Neural progenitor cell (in vitro differentiated cells): ENCODE data around the gene SHC3. TPM values are rescaled to one million over a fixed set of nuclear protein-coding genes. Genes with fewer than 3 reads are reported as not detected.

Experiments used
- DNase-seq: peaks from one replicate; pipeline ENCODE4 v3.0.0-alpha.2; 2016; ENCODE audit warnings: low spot score
- H2AFZ ChIP-seq: fragments of 200-600 bp; sonication (generic); replicated peaks from 2 replicates; pipeline ENCODE4 v1.6.1; 2016; ENCODE audit warnings: antibody characterized with exemption
- H3F3A ChIP-seq: fragments of 200-600 bp; sonication (generic); 2 replicates; pipeline ENCODE4 v1.6.1; 2016; ENCODE audit warnings: antibody characterized with exemption, low read depth
- H3K27ac ChIP-seq: fragments of 200-600 bp; sonication (generic); 2 replicates; pipeline ENCODE4 v1.5.1; 2016; ENCODE audit warnings: mild to moderate bottlenecking
- H3K27me3 ChIP-seq: fragments of 200-600 bp; sonication (generic); 2 replicates; pipeline ENCODE4 v1.6.1; 2016; ENCODE audit warnings: mild to moderate bottlenecking, moderate library complexity
- H3K36me3 ChIP-seq: fragments of 200-600 bp; sonication (generic); 2 replicates; pipeline ENCODE4 v1.5.1; 2016
- H3K4me1 ChIP-seq: fragments of 200-600 bp; sonication (generic); 2 replicates; pipeline ENCODE4 v1.6.1; 2016; ENCODE audit warnings: mixed run types
- H3K4me2 ChIP-seq: fragments of 200-600 bp; sonication (generic); 2 replicates; pipeline ENCODE4 v1.6.1; 2016
- H3K4me3 ChIP-seq: fragments of 200-600 bp; sonication (generic); 2 replicates; pipeline ENCODE4 v1.5.1; 2016
- H3K79me2 ChIP-seq: fragments of 200-600 bp; sonication (generic); 2 replicates; pipeline ENCODE4 v1.6.1; 2016; ENCODE audit warnings: low read depth
- H3K9ac ChIP-seq: fragments of 200-600 bp; sonication (generic); 2 replicates; pipeline ENCODE4 v1.6.1; 2016
- H3K9me3 ChIP-seq: fragments of 200-600 bp; sonication (generic); 2 replicates; pipeline ENCODE4 v1.5.1; 2016; ENCODE audit warnings: low read depth
- H4K20me1 ChIP-seq: fragments of 200-600 bp; sonication (generic); 2 replicates; pipeline ENCODE4 v1.6.1; 2016; ENCODE audit warnings: low read depth
- H3K27ac Mint-ChIP-seq: 3 replicates; pipeline ENCODE4 v1.8.0; 2021; ENCODE audit warnings: mixed read lengths
- H3K27me3 Mint-ChIP-seq: 2 replicates; pipeline ENCODE4 v1.8.0; 2022; ENCODE audit warnings: low read depth, mild to moderate bottlenecking, inconsistent platforms, moderate library complexity, mixed read lengths; ENCODE audit not compliant: insufficient read depth
- H3K36me3 Mint-ChIP-seq: 3 replicates; pipeline ENCODE4 v1.8.0; 2021; ENCODE audit warnings: mixed read lengths
- H3K4me1 Mint-ChIP-seq: 3 replicates; pipeline ENCODE4 v1.8.0; 2021; ENCODE audit warnings: mixed read lengths
- H3K4me3 Mint-ChIP-seq: 3 replicates; pipeline ENCODE4 v1.8.0; 2021; ENCODE audit warnings: mild to moderate bottlenecking, moderate library complexity, mixed read lengths
- H3K9me3 Mint-ChIP-seq: 3 replicates; pipeline ENCODE4 v1.8.0; 2020; ENCODE audit warnings: mixed read lengths
- CTCF ChIP-seq: fragments of 200-600 bp; sonication (generic); IDR thresholded peaks from 2 replicates; pipeline ENCODE4 v1.5.1; 2017; ENCODE audit warnings: antibody characterized with exemption, mild to moderate bottlenecking
- EZH2 ChIP-seq: fragments of 200-600 bp; sonication (generic); IDR thresholded peaks from 2 replicates; pipeline ENCODE4 v1.6.1; 2017; ENCODE audit warnings: antibody characterized with exemption, mild to moderate bottlenecking, moderate library complexity
- EZH2phosphoT487 ChIP-seq: fragments of 200-600 bp; sonication (generic); IDR thresholded peaks from 2 replicates; pipeline ENCODE4 v1.6.1; 2017; ENCODE audit warnings: antibody characterized with exemption
- total RNA-seq: library from RNA; depleted of rRNA; stranded (reverse); fragments of >200 nt; gene quantifications from 2 replicates; pipeline ENCODE4 v1.2.3, GENCODE V29; 2015; ENCODE audit warnings: low replicate concordance

Gene SHC3
- total RNA-seq, 1 donor from 2014 or later, result 0.64 TPM

GRCh38 chr9:89049646-89050045 lies 129.0 kb downstream of the SHC3 start:
- no peaks in the 10 kb centered on the region for H3K79me2 ChIP-seq
- no peaks in the 10 kb centered on the region for H3F3A ChIP-seq
- no peaks in the 10 kb centered on the region for H4K20me1 ChIP-seq
- H2AFZ ChIP-seq, result no peak overlapping the region
- H3K4me1 ChIP-seq, result no peaks in the 10 kb centered on the region
- H3K27me3 ChIP-seq, result no peaks in the 10 kb centered on the region
- H3K36me3 Mint-ChIP-seq, result peaks cover 28% of the 10 kb centered on the region
- no peak overlapping the region for H3K4me3 ChIP-seq
- H3K4me2 ChIP-seq, result no peak overlapping the region
- H3K27ac Mint-ChIP-seq, result no peak overlapping the region
- DNase-seq, result no peak
- H3K9me3 Mint-ChIP-seq, result no peaks in the 10 kb centered on the region
- no peak overlapping the region for H3K4me3 Mint-ChIP-seq
- TF ChIP-seq CTCF (no peak), EZH2 (no peak), EZH2phosphoT487 (no peak)
- H3K4me1 Mint-ChIP-seq, result no peaks in the 10 kb centered on the region
- H3K9me3 ChIP-seq, result no peaks in the 10 kb centered on the region
- no peaks in the 10 kb centered on the region for H3K36me3 ChIP-seq
- H3K27ac ChIP-seq, result no peak overlapping the region
- no peak overlapping the region for H3K9ac ChIP-seq
- peaks cover 2% of the 10 kb centered on the region for H3K27me3 Mint-ChIP-seq

GRCh38 chr9:89048616-89049015 lies 130.0 kb downstream of the SHC3 start:
- TF ChIP-seq EZH2, result no peak
- no peak for TF ChIP-seq CTCF
- no peak for TF ChIP-seq EZH2phosphoT487
- no peak overlapping the region for H3K9ac ChIP-seq
- H3K9me3 Mint-ChIP-seq, result no peaks in the 10 kb centered on the region

DNA sequence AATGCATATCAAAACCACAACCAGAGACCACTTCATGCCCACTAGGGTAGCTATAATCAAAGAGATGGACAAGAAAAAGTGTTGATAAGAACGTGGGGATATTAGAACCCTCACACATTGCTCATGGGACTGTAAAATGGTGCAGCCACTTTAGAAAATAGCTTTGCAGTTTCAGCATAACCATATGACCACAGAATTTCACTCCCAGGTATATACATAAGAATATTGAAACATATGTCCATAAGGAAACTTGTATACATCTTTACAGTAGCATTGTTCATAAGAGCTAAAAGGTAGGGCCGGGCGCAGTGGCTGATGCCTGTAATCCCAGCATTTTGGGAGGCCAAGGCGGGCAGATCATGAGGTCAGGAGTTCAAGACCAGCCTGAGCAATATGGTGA lies 131.0 kb downstream of the SHC3 start:
- no peak overlapping the region for H3K4me3 Mint-ChIP-seq
- Histone ChIP-seq H3K4me2 (no peak overlapping the region), H4K20me1 (no peaks in the 10 kb centered on the region), H3F3A (no peaks in the 10 kb centered on the region), H2AFZ (no peak overlapping the region), H3K9me3 (no peaks in the 10 kb centered on the region), H3K27ac (no peak overlapping the region), H3K9ac (no peak overlapping the region), H3K4me1 (no peaks in the 10 kb centered on the region), H3K4me3 (no peak overlapping the region), H3K27me3 (no peaks in the 10 kb centered on the region), H3K36me3 (no peaks in the 10 kb centered on the region), H3K79me2 (no peaks in the 10 kb centered on the region)
- no peak overlapping the region for H3K27ac Mint-ChIP-seq
- TF ChIP-seq EZH2phosphoT487, result no peak
- TF ChIP-seq CTCF, result no peak
- TF ChIP-seq EZH2, result no peak
- H3K27me3 Mint-ChIP-seq, result peaks cover 2% of the 10 kb centered on the region
- no peak for DNase-seq
- no peaks in the 10 kb centered on the region for H3K4me1 Mint-ChIP-seq
- peaks cover 35% of the 10 kb centered on the region for H3K36me3 Mint-ChIP-seq
- H3K9me3 Mint-ChIP-seq, result no peaks in the 10 kb centered on the region

More at GRCh38 chr9:89048616-89049015, 130.0 kb downstream of the SHC3 start:
- Histone ChIP-seq H3K4me1 (no peaks in the 10 kb centered on the region), H3K9me3 (no peaks in the 10 kb centered on the region), H3K4me2 (no peak overlapping the region), H3K36me3 (no peaks in the 10 kb centered on the region), H3K27me3 (no peaks in the 10 kb centered on the region), H3K4me3 (no peak overlapping the region), H3K27ac (no peak overlapping the region), H3F3A (no peaks in the 10 kb centered on the region), H2AFZ (no peak overlapping the region), H3K79me2 (no peaks in the 10 kb centered on the region), H4K20me1 (no peaks in the 10 kb centered on the region)
- H3K4me3 Mint-ChIP-seq, result no peak overlapping the region
- H3K27ac Mint-ChIP-seq, result no peak overlapping the region
- no peaks in the 10 kb centered on the region for H3K4me1 Mint-ChIP-seq
- peak; percentile 13 for DNase-seq
- peaks cover 2% of the 10 kb centered on the region for H3K27me3 Mint-ChIP-seq
- H3K36me3 Mint-ChIP-seq, result peaks cover 33% of the 10 kb centered on the region
